ENCODE measurements around the gene SLC9C1.

- TF ChIP-seq CTCF (IDR thresholded peaks at IDR 0.05), result no peak
- no peak for TF ChIP-seq POLR2A (IDR thresholded peaks at IDR 0.05)
- TF ChIP-seq POLR2AphosphoS5 (IDR thresholded peaks at IDR 0.05), result no peak
- TF ChIP-seq EP300 (IDR thresholded peaks at IDR 0.05), result no peak
These were observed 5.0 kb downstream of the SLC9C1 start for GRCh38 chr3:112289011-112289410.

Data from stomach (tissue), 4 donors.